Activated T-cell treated with anti-CD3 and anti-CD28 coated beads, Interleukin-2, amount 50 U/mL, for 24 hours (primary cell): ENCODE results near the gene YLPM1.
A peak's percentile ranks its signal among the peaks of the same experiment; 100 is the strongest.

Experiments used
- DNase-seq: peaks from one replicate; pipeline ENCODE4 v3.0.0-alpha.2; 2020
- H3K27ac Mint-ChIP-seq: 2 replicates; pipeline ENCODE4 v1.8.0; 2020; ENCODE audit warnings: mild to moderate bottlenecking, mixed read lengths
- H3K27me3 Mint-ChIP-seq: 2 replicates; pipeline ENCODE4 v1.8.0; 2020; ENCODE audit warnings: mixed read lengths
- H3K36me3 Mint-ChIP-seq: 2 replicates; pipeline ENCODE4 v1.8.0; 2020; ENCODE audit warnings: low read depth, mixed read lengths
- H3K4me1 Mint-ChIP-seq: 2 replicates; pipeline ENCODE4 v1.8.0; 2020; ENCODE audit warnings: low read depth, mixed read lengths
- H3K4me3 Mint-ChIP-seq: 2 replicates; pipeline ENCODE4 v1.8.0; 2020; ENCODE audit warnings: mild to moderate bottlenecking, moderate library complexity, mixed read lengths
- H3K9me3 Mint-ChIP-seq: 2 replicates; pipeline ENCODE4 v1.8.0; 2020; ENCODE audit warnings: mixed read lengths

YLPM1 gene

GRCh38 chr14:74807853-74808545 is 44.9 kb downstream of the YLPM1 start:
- Mint-ChIP-seq H3K27ac (no peak overlapping the region), H3K4me3 (no peak overlapping the region), H3K9me3 (no peaks in the 10 kb centered on the region), H3K36me3 (peaks cover 78% of the 10 kb centered on the region), H3K27me3 (no peaks in the 10 kb centered on the region), H3K4me1 (no peaks in the 10 kb centered on the region)
- no peak for DNase-seq

GRCh38 chr14:74816124-74816523 is 53.0 kb downstream of the YLPM1 start:
- no peaks in the 10 kb centered on the region for H3K9me3 Mint-ChIP-seq
- no peak overlapping the region for H3K4me3 Mint-ChIP-seq
- H3K27ac Mint-ChIP-seq: peak overlapping the region; percentile 12
- H3K27me3 Mint-ChIP-seq: no peaks in the 10 kb centered on the region
- DNase-seq: no peak
- peaks cover 95% of the 10 kb centered on the region for H3K36me3 Mint-ChIP-seq
- peaks cover 8% of the 10 kb centered on the region for H3K4me1 Mint-ChIP-seq

DNA sequence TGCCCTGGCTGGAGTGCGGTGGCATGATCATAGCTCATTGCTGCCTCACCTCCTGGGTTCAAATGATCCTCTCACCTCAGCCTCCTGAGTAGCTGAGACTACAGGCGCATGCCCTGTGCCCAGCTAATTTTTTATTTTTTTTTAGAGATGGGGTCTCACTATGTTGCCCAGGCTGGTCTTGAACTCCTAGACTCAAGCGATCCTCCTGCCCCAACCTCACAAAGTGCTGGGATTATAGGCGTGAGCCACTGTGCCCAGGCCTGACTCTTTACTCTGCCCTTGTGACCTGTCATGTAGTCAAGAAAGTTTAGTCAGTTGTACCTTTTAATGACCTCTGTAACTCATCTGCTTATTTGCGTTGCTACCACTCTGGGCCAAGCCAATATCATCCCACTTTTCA is 57.2 kb downstream of the YLPM1 start:
- H3K4me3 Mint-ChIP-seq: no peak overlapping the region
- H3K4me1 Mint-ChIP-seq: peaks cover 10% of the 10 kb centered on the region
- no peak overlapping the region for H3K27ac Mint-ChIP-seq
- no peaks in the 10 kb centered on the region for H3K27me3 Mint-ChIP-seq
- peaks cover 86% of the 10 kb centered on the region for H3K36me3 Mint-ChIP-seq
- H3K9me3 Mint-ChIP-seq: no peaks in the 10 kb centered on the region
- no peak for DNase-seq

DNA sequence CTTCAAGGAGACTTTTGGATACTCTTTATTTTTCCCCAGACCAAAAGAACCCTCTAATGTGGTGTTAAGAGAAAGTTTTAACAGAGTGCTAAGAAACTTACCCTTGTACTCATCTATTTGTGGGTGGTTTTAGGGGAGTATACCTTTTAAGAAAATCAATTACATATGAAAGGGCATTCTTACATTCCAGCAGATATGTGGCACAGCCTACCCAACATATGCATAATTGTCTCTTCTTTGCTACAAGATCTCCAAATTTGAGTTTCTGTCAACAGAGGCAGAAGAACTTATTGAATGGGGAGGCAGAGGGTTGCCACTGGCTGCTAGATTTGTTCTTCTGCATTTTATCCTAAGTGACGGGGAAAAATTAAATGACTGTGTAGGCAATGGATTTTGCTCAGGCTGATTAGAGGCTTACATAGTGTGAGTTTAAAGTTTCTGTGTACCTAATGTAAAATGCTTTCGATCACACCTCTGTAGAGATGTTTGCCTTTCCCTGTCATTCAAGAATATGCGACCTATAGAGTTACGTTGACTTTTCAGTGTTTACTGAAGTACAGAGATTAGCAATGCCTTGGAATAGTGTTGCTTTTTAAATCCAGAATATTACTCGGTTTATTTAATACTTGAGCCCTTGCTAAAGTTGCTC is 58.3 kb downstream of the YLPM1 start:
- Mint-ChIP-seq H3K9me3 (no peaks in the 10 kb centered on the region), H3K4me1 (peaks cover 11% of the 10 kb centered on the region), H3K4me3 (no peak overlapping the region), H3K27ac (no peak overlapping the region), H3K27me3 (no peaks in the 10 kb centered on the region), H3K36me3 (peaks cover 82% of the 10 kb centered on the region)
- no peak for DNase-seq

GRCh38 chr14:74824997-74825396 is 61.9 kb downstream of the YLPM1 start:
- peaks cover 11% of the 10 kb centered on the region for H3K4me1 Mint-ChIP-seq

GRCh38 chr14:74826574-74826973 is 63.5 kb downstream of the YLPM1 start:
- peaks cover 11% of the 10 kb centered on the region for H3K4me1 Mint-ChIP-seq
- H3K9me3 Mint-ChIP-seq: no peaks in the 10 kb centered on the region
- H3K27me3 Mint-ChIP-seq: no peaks in the 10 kb centered on the region
- H3K4me3 Mint-ChIP-seq: no peak overlapping the region
- DNase-seq: no peak
- no peak overlapping the region for H3K27ac Mint-ChIP-seq
- peaks cover 78% of the 10 kb centered on the region for H3K36me3 Mint-ChIP-seq

More at GRCh38 chr14:74824997-74825396, 61.9 kb downstream of the YLPM1 start:
- Mint-ChIP-seq H3K27ac (peak overlapping the region; percentile 35), H3K36me3 (peaks cover 78% of the 10 kb centered on the region), H3K9me3 (no peaks in the 10 kb centered on the region), H3K27me3 (no peaks in the 10 kb centered on the region), H3K4me3 (no peak overlapping the region)
- no peak for DNase-seq

- Mint-ChIP-seq H3K9me3 (no peaks in the 10 kb centered on the region), H3K27me3 (no peaks in the 10 kb centered on the region), H3K4me1 (peaks cover 11% of the 10 kb centered on the region), H3K36me3 (peaks cover 60% of the 10 kb centered on the region), H3K4me3 (no peak overlapping the region), H3K27ac (no peak overlapping the region)
- no peak for DNase-seq
Observed at GRCh38 chr14:74829251-74829650, 66.1 kb downstream of the YLPM1 start.

DNA sequence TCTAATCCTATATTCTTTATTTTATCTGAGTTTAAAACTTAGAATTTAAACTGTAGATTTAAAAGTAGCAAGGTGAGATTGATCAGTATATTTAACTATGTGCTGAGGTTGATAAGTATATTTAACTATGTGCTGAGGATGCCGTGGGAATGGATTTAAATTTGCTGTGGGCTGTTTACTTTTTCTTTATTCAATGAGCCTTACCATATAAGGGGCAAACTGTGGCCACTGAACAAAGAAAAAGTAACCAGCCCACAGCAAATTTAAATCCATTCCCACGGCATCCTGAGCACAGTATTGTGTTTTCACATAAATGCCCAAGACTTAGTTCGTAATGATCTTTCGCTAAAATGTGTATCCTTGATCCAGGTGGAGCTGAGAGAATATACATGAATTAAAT is 69.7 kb downstream of the YLPM1 start:
- Mint-ChIP-seq H3K9me3 (no peaks in the 10 kb centered on the region), H3K4me3 (no peak overlapping the region), H3K36me3 (peaks cover 66% of the 10 kb centered on the region), H3K27me3 (no peaks in the 10 kb centered on the region), H3K4me1 (peaks cover 42% of the 10 kb centered on the region), H3K27ac (no peak overlapping the region)
- no peak for DNase-seq

DNA sequence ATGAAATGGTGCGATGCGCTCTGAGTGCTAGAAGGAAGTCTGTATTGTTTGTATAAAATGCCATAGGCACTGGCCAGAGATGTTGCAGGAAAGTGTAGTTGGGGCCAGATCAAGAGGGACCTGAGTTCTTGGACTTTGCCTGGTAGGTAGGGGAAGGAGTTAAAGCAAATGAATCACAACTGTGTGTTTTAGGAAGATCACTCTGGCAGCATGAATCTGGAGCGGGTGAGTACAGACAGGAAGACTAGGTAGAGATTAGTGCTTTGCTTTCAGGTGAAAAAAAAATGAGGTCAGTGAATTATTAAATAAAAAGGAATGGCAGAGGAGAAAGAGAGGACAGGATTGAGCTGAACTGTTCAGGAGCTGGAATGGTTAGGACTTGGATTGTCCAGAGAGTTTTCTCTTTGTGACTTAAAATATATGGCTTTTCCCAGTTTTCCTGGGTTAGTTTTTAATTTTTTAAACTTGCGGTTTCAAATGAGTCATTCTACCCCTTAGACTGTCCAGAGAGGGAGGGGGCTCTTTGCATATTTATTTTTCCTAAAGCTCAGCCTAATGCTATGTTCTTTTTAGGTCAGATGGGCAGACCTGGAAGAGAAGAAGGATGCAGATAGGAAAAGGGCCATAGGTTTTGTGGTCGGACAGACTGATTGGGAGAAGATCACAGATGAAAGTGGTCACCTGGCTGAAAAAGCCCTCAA is 71.7 kb downstream of the YLPM1 start:
- H3K4me1 Mint-ChIP-seq: peaks cover 58% of the 10 kb centered on the region
- no peak for DNase-seq
- no peaks in the 10 kb centered on the region for H3K27me3 Mint-ChIP-seq
- H3K27ac Mint-ChIP-seq: peak overlapping the region; percentile 71
- no peak overlapping the region for H3K4me3 Mint-ChIP-seq
- peaks cover 65% of the 10 kb centered on the region for H3K36me3 Mint-ChIP-seq
- no peaks in the 10 kb centered on the region for H3K9me3 Mint-ChIP-seq

GRCh38 chr14:74835645-74836250 is 72.6 kb downstream of the YLPM1 start:
- Mint-ChIP-seq H3K27ac (peak overlapping the region; percentile 91), H3K9me3 (no peaks in the 10 kb centered on the region), H3K4me3 (peak overlapping the region; percentile 30), H3K27me3 (no peaks in the 10 kb centered on the region), H3K4me1 (peaks cover 67% of the 10 kb centered on the region), H3K36me3 (peaks cover 65% of the 10 kb centered on the region)
- DNase-seq: no peak

GRCh38 chr14:74836251-74836960 is 73.3 kb downstream of the YLPM1 start:
- Mint-ChIP-seq H3K27ac (peak overlapping the region; percentile 69), H3K4me1 (peaks cover 73% of the 10 kb centered on the region), H3K4me3 (peak overlapping the region; percentile 6), H3K36me3 (peaks cover 65% of the 10 kb centered on the region), H3K27me3 (no peaks in the 10 kb centered on the region), H3K9me3 (no peaks in the 10 kb centered on the region)
- DNase-seq: no peak

GRCh38 chr14:74838166-74838565 is 75.0 kb downstream of the YLPM1 start:
- H3K4me1 Mint-ChIP-seq: peaks cover 85% of the 10 kb centered on the region
- no peaks in the 10 kb centered on the region for H3K9me3 Mint-ChIP-seq
- peak overlapping the region; percentile 69 for H3K4me3 Mint-ChIP-seq

GRCh38 chr14:74840603-74841030 is 77.5 kb downstream of the YLPM1 start:
- peaks cover 68% of the 10 kb centered on the region for H3K4me1 Mint-ChIP-seq
- H3K4me3 Mint-ChIP-seq: peak overlapping the region; percentile 31
- no peak for DNase-seq
- H3K27me3 Mint-ChIP-seq: no peaks in the 10 kb centered on the region
- H3K36me3 Mint-ChIP-seq: peaks cover 50% of the 10 kb centered on the region
- H3K9me3 Mint-ChIP-seq: no peaks in the 10 kb centered on the region
- peak overlapping the region; percentile 85 for H3K27ac Mint-ChIP-seq

More at GRCh38 chr14:74838166-74838565, 75.0 kb downstream of the YLPM1 start:
- no peak for DNase-seq
- Mint-ChIP-seq H3K27ac (peak overlapping the region; percentile 92), H3K27me3 (no peaks in the 10 kb centered on the region), H3K36me3 (peaks cover 64% of the 10 kb centered on the region)
